ENCODE measurements around the gene EPOP.
A peak's percentile ranks its signal among the peaks of the same experiment; 100 is the strongest.

The EPOP gene

DNA sequence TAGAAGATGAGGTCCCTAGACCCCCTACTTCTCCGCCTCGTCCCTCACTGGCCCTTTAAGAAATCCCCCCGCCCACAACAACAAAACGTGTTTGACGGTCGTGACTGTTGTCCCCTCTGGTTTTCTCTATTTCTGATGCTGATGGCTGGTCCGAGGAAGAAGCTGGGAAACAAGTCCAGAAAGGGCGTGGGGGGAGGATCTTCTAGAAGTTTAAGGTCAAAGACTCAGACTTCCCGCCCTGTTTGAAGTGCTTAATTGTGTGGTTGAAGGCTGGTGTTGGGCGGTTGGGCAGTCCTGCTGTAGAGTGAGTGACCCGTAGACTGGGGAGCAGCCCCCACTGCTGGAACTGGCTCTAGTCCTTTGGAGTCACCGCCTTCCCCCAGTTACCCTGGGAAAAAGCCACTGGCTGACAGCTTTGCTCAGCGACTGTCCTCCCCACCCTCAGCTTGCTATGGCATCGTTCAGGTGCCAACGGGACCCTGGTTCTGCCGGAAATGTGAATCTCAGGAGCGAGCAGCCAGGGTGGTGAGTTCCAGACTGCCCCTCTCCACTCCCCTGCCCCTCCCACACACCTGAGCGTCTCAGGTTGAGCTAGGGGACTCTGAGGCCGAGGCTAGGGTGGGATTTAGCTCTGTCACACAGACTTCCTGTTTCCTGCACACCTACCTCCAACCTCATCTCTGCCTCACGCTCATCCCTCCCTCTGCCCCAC lies 31.9 kb upstream of the EPOP start:
- Histone ChIP-seq H3K4me1 (ENCODE audit: insufficient read depth, poor library complexity, severe bottlenecking) (no peaks in the 10 kb centered on the region), H3K4me3 (ENCODE audit: severe bottlenecking) (peak overlapping the region; percentile 54), H3K9me3 (ENCODE audit: severe bottlenecking) (no peaks in the 10 kb centered on the region), H3K27me3 (ENCODE audit: insufficient read depth, poor library complexity, severe bottlenecking) (no peaks in the 10 kb centered on the region), H3K36me3 (ENCODE audit: low read depth) (peaks cover 22% of the 10 kb centered on the region), H3K27ac (ENCODE audit: poor library complexity, severe bottlenecking) (peak overlapping the region; percentile 78)
- TF ChIP-seq, protein P1, sequence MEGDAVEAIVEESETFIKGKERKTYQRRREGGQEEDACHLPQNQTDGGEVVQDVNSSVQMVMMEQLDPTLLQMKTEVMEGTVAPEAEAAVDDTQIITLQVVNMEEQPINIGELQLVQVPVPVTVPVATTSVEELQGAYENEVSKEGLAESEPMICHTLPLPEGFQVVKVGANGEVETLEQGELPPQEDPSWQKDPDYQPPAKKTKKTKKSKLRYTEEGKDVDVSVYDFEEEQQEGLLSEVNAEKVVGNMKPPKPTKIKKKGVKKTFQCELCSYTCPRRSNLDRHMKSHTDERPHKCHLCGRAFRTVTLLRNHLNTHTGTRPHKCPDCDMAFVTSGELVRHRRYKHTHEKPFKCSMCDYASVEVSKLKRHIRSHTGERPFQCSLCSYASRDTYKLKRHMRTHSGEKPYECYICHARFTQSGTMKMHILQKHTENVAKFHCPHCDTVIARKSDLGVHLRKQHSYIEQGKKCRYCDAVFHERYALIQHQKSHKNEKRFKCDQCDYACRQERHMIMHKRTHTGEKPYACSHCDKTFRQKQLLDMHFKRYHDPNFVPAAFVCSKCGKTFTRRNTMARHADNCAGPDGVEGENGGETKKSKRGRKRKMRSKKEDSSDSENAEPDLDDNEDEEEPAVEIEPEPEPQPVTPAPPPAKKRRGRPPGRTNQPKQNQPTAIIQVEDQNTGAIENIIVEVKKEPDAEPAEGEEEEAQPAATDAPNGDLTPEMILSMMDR (IDR thresholded peaks at IDR 0.05; ENCODE audit: poor library complexity, severe bottlenecking), result no peak
- ATAC-seq (ENCODE audit: low read depth), result no peak
- DNase-seq (ENCODE audit: low spot score), result no peak

DNA sequence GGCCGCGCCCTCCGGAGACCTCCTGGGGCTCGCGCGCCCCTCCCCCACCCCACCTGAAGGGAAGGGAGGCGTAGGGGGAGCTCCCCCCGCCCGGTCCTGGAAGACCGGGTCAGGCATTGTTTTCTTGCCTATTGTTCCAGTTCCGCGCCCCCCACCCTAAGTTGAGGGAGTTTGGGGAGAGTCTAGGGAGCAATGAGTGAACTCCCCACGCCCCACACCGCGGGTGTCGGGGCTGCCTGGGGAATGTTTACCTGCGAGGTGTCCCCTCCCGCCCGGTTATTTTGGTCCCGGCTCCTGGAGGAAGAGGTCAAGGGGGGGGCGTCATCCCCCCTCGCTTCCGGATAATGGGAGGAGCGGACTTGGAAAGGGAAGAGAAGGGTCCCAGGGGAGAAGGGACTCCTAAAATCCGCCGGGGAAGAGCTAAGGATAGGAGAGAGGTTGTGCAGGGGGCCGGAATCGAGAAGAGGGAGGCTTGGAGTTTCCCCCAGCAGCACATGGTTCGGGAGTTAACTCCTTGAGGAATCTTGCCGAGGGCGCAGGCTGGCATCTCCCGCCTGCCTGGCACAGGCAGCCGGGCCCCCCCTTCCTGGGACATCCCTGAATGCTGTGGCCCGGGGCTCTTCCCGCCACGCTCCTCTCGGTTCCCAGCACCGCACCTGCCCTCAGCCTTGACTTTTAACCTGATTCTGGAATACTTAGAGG lies 31.2 kb upstream of the EPOP start:
- DNase-seq (ENCODE audit: low spot score), result no peak
- ATAC-seq (ENCODE audit: low read depth), result peak; percentile 18; the same call in 2 of the 3 replicates
- Histone ChIP-seq H3K27me3 (ENCODE audit: insufficient read depth, poor library complexity, severe bottlenecking) (no peaks in the 10 kb centered on the region), H3K9me3 (ENCODE audit: severe bottlenecking) (no peaks in the 10 kb centered on the region), H3K4me3 (ENCODE audit: severe bottlenecking) (peak overlapping the region; percentile 54), H3K36me3 (ENCODE audit: low read depth) (peaks cover 22% of the 10 kb centered on the region), H3K27ac (ENCODE audit: poor library complexity, severe bottlenecking) (peak overlapping the region; percentile 78), H3K4me1 (ENCODE audit: insufficient read depth, poor library complexity, severe bottlenecking) (no peaks in the 10 kb centered on the region)
- TF ChIP-seq, protein P1 (IDR thresholded peaks at IDR 0.05; ENCODE audit: poor library complexity, severe bottlenecking), result no peak

DNA sequence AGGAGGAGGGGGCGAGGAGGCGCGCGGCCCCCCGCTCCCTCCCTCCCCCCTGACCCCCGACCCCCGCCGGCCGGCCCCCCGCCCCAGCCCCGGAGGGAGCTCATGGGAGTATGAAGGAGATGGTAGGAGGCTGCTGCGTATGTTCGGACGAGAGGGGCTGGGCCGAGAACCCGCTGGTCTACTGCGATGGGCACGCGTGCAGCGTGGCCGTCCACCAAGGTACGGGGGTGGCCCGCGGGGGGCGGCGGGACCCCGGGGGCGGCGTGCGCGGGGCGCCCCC lies 30.7 kb upstream of the EPOP start:
- ATAC-seq (ENCODE audit: low read depth) (no peak), DNase-seq (ENCODE audit: low spot score) (no peak)
- Histone ChIP-seq H3K4me3 (ENCODE audit: severe bottlenecking) (peak overlapping the region; percentile 54), H3K27ac (ENCODE audit: poor library complexity, severe bottlenecking) (peak overlapping the region; percentile 78), H3K27me3 (ENCODE audit: insufficient read depth, poor library complexity, severe bottlenecking) (no peaks in the 10 kb centered on the region), H3K36me3 (ENCODE audit: low read depth) (peaks cover 22% of the 10 kb centered on the region), H3K9me3 (ENCODE audit: severe bottlenecking) (no peaks in the 10 kb centered on the region), H3K4me1 (ENCODE audit: insufficient read depth, poor library complexity, severe bottlenecking) (no peaks in the 10 kb centered on the region)
- TF ChIP-seq, protein P1 (IDR thresholded peaks at IDR 0.05; ENCODE audit: poor library complexity, severe bottlenecking), result no peak

DNA sequence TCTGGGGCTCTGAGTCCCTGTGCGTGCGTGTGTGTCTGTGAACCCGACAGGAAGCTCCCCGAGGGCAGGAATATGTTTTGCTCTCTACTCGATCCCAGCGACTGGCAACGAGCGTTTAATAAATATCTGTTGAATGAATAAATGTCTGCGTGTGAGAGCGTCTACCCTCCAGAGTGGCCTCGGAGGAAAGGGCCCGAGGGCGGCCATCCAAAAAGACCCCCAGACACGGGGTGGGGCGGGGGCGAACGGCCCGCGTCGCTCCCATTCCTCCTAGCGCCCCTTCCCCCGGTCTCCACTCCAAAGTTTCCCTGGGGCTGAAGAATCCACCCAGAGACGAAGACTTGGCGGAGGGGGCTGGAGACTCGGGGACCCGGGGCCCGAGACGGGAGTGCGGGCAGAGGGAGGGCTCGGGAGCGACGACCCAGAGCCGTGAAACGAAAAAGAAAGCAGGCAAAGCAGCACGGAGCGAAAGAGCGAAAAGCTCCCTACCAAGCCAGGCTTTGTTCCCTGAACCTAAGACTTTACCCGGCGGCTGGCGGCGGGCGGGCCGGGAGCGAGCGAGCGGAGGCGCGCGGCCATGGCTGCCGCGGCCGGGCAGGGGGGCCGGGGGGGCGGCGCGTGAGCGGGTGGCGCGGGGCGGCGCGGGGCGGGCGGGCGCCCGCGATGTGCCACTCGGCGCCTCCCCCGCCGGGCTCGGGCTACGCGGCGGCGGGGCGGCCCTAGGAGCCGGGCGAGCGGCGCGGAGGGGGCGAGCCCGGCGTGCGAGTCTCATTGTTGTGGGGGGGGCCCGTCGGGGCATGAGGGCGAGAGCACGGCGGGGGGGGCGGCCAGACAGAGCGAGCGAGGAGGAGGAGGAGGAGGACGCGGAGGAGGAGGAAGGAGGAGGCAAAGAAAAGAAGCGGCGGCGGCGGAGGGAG lies 30.1 kb upstream of the EPOP start, which contains the start of gene MLLT6:
Gene MLLT6, plus strand, starts transcription at position 668 of the 917 bp plus-strand sequence. CDS start 360 bp downstream, outside the sequence.
- Histone ChIP-seq H3K4me1 (ENCODE audit: insufficient read depth, poor library complexity, severe bottlenecking) (no peaks in the 10 kb centered on the region), H3K4me3 (ENCODE audit: severe bottlenecking) (peak within 1 kb of the TSS; percentile 54), H3K27ac (ENCODE audit: poor library complexity, severe bottlenecking) (peak within 1 kb of the TSS; percentile 78), H3K27me3 (ENCODE audit: insufficient read depth, poor library complexity, severe bottlenecking) (no peaks in the 10 kb centered on the region), H3K9me3 (ENCODE audit: severe bottlenecking) (no peaks in the 10 kb centered on the region), H3K36me3 (ENCODE audit: low read depth) (peaks cover 20% of the 10 kb centered on the region)
- DNase-seq (ENCODE audit: low spot score) (no peak), ATAC-seq (ENCODE audit: low read depth) (peak; percentile 24)
- TF ChIP-seq, protein P1 (IDR thresholded peaks at IDR 0.05; ENCODE audit: poor library complexity, severe bottlenecking), result no peak

All from RWPE2 (cell line).